ENCODE measurements around the gene SNAPC2.

Gene SNAPC2

GRCh38 chr19:7931221-7932061 is 11.3 kb downstream of the SNAPC2 start:
- DNase-seq (ENCODE audit: low read depth), result no peak
- in situ Hi-C loops (cut with HindIII; ENCODE audit: low sequenced_read_pairs), result no loop called here
- H3K4me3 ChIP-seq (ENCODE audit: low read depth, low read length), result no peak overlapping the region
- TF ChIP-seq CTCF (IDR thresholded peaks at IDR 0.05; ENCODE audit: low read depth, low read length, missing control alignments), result no peak

DNA sequence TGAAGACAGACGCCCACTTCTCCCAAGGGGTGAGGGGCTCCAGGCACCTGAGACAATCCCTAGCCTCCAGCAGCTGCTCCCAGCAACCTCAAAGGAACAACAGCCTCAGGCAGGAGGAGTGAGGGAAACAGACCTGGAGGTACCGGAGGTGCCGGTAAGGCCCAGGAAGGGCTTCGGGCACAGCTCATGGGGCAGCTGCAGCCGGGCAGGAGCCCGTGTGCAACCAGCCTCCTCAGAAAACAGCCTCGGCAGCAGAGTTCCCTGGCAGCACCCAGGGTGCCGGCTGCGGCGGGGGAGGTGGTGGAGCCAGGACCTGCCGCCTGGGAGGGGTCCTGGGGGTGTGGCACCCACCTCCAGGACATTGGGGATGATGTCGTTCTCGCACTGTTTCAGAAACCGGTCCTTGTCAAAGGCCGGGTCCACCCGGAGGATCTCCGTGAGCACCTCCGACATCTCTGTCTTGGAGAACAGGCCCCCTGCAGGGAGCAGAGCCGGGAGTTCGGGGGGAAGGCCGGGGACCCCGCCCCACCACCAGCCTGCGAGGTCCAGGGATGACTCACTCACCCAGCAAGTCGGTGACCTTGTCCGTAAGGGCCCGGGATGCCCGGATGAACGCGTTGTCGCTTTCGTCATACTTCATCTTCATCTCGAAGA is 12.3 kb downstream of the SNAPC2 start:
- in situ Hi-C loops (cut with HindIII; ENCODE audit: low sequenced_read_pairs), result no loop called here
- H3K4me3 ChIP-seq (ENCODE audit: low read depth, low read length), result no peak overlapping the region
- no peak for TF ChIP-seq CTCF (IDR thresholded peaks at IDR 0.05; ENCODE audit: low read depth, low read length, missing control alignments)
- DNase-seq (ENCODE audit: low read depth), result no peak

DNA sequence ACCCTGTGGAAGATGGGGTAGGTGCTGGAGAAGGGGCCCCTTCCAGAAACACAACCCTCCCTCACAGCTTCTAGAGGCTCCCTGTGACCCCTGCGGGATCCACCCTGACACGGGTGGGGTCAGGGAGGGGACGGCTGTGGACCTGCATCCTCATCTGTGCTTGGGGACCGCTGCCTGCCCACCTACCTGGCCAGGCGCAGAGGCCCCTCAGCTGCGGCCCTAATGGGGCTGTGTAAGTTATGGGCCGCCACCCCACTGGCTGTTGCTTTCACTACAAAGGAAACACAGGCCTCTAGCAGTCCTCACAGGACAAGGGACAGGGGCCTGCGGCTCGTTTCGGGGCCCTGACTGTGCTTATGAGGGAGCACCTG is 12.8 kb downstream of the SNAPC2 start:
- TF ChIP-seq CTCF (IDR thresholded peaks at IDR 0.05; ENCODE audit: low read depth, low read length, missing control alignments), result no peak
- in situ Hi-C loops (cut with HindIII; ENCODE audit: low sequenced_read_pairs), result no loop called here
- no peak for DNase-seq (ENCODE audit: low read depth)
- no peak overlapping the region for H3K4me3 ChIP-seq (ENCODE audit: low read depth, low read length)

DNA sequence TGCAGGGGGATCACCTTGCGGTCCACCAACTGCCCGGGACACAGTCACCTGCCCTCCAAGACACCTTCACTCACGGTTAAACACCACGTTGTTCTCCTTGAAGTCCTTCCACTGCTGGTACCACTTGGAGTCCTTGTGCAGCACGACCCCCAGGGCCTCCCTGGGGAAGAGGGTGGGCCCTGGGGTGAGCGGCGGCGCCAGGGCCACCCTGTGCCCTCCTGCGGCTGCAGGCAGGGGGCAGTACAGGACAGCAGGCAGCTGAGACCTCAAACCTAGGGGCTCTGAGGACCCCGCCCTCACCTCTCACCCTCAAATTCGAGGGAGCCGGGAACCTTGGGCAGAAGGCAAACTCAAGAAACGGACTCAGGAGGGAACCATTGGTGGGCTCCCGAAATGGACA is 13.3 kb downstream of the SNAPC2 start:
- no peak overlapping the region for H3K4me3 ChIP-seq (ENCODE audit: low read depth, low read length)
- no peak for DNase-seq (ENCODE audit: low read depth)
- peak; percentile 35 for TF ChIP-seq CTCF (IDR thresholded peaks at IDR 0.05; ENCODE audit: low read depth, low read length, missing control alignments)
- in situ Hi-C loops (cut with HindIII; ENCODE audit: low sequenced_read_pairs), result no loop called here

DNA sequence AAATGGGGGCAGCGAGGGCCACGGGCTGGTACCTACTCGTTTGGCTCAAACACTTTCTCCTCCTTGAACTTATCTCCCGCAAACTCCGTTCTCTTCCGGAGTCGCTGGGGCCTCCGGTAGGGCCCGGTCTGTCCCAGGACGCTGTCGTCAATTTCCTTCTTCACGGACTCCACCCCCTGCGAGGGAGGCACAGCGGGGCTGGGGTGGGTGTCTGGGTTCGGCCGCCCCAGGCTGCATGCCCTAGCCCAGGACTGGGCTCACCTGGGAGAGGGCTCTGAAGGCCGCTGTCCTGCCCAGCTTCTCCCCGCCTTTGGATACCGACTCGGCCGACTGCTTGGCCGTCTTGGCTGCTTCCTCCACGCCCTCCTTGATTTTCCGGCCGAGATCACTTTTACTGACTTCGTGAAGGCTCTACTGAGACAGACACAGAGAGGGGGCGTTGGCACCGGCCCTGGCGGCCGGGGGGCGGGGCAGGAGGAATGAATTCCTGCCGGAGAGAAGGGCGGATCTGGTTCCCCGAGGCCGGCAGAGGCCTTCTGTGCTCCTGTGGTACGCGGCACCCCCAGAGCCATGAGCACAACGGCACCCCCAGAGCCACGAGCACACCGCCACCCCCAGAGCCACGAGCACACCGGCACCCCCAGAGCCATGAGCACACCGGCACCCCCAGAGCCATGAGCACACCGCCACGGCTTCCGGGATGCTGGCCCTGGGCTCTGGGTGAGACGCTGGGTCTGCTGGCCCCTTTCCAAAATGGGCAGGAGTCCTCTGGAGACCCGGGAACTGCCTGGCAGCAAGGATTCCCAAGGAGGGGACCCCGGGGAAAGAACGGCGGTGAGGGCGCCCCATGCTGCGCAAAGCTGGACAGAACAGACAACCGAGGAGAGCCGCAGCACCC is 13.9 kb downstream of the SNAPC2 start:
- no peak for TF ChIP-seq CTCF (IDR thresholded peaks at IDR 0.05; ENCODE audit: low read depth, low read length, missing control alignments)
- H3K4me3 ChIP-seq (ENCODE audit: low read depth, low read length), result no peak overlapping the region
- no peak for DNase-seq (ENCODE audit: low read depth)
- in situ Hi-C loops (cut with HindIII; ENCODE audit: low sequenced_read_pairs), result no loop called here

DNA sequence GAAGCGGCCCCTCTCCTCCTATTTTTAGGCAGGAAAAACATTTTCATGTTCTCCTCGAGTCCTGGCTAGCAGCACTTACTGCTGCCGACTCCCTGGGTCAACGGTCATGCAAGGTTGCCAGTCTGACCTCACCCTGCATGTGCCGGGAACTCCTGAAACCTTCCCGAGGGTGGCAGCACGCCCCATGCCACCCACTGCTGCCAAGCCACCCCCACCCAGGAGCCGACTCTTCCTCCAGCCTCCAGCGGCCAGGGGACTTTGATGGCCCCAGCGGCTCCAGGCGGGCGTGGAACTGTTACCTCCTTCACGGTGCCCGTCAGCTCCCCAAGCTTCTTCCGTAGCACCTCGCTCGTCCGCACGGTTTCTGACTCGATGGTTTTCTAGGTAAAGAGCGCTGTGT is 14.6 kb downstream of the SNAPC2 start:
- no peak overlapping the region for H3K4me3 ChIP-seq (ENCODE audit: low read depth, low read length)
- in situ Hi-C loops (cut with HindIII; ENCODE audit: low sequenced_read_pairs), result no loop called here
- DNase-seq (ENCODE audit: low read depth), result no peak
- no peak for TF ChIP-seq CTCF (IDR thresholded peaks at IDR 0.05; ENCODE audit: low read depth, low read length, missing control alignments)
